ENCODE results near the gene CHADL.

The CHADL gene

DNA sequence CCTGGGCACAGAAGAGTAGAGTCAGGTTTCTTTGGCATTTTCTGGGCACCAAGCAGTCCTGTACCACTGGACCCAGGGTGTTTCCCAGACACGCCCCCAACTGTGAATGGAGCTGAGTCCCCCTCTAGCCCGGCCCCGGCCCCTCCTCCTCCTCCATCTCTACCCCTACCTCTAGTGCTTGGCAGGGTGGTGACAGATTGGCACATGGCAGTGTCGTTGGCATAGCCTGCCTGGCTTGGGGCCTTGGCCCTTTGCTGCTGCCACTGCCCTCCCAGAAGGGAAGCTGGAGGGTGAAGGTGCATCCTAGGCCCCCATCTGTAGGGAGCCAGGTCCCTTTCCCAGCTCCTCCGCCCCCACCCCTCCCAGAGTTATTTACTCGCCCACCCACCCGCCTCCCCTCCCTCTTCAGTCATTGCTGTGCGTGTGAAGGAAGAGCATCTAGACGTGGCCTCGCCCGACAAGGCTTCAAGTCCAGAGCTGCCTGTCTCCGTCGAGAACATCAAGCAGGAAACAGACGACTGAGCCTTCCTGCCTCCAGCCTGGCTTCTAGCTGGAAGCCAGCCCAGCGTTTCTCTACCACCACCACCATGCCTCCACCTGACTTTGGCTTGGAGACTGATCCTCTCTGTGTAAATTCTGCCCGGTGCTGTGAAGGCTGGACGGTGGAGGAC, 10.9 kb downstream of the CHADL start:
- peaks cover 29 to 42% of the 10 kb centered on the region in 2 donors for H3K36me3 Mint-ChIP-seq
- no peaks in the 10 kb centered on the region for H3K9me3 Mint-ChIP-seq
- DNase-seq = no peak
- no peak overlapping the region for H3K4me3 Mint-ChIP-seq
- H3K27ac Mint-ChIP-seq = no peak overlapping the region
- ATAC-seq (replicated peaks) = no peak
- H3K4me1 Mint-ChIP-seq = peaks cover 6 to 10% of the 10 kb centered on the region in 2 donors
- H3K27me3 Mint-ChIP-seq = no peaks in the 10 kb centered on the region

DNA sequence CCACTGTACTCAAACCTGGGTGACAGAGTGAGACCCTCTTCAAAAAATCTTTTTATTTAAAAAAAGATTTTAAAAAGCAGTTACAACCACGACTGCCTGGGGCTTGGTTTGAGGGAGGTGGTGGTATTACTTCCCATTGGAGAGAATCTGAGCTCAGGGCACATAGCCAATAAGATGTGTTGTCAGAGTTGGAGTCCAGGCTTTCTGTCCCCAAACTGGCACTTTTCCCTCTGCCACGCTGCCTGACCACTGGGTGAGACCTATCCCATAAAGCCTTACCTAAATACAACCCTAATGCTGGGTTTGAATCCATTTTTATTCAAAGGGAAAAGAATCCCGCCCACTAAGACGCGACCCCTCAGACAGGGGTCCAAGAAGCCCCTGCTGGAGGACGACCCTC, 11.5 kb downstream of the CHADL start:
- no peak for ATAC-seq (replicated peaks)
- Mint-ChIP-seq H3K4me3 (no peak overlapping the region), H3K27ac (no peak overlapping the region), H3K9me3 (no peaks in the 10 kb centered on the region), H3K4me1 (peaks cover 6 to 10% of the 10 kb centered on the region in 2 donors), H3K27me3 (no peaks in the 10 kb centered on the region), H3K36me3 (peaks cover 29 to 49% of the 10 kb centered on the region in 2 donors)
- no peak for DNase-seq

DNA sequence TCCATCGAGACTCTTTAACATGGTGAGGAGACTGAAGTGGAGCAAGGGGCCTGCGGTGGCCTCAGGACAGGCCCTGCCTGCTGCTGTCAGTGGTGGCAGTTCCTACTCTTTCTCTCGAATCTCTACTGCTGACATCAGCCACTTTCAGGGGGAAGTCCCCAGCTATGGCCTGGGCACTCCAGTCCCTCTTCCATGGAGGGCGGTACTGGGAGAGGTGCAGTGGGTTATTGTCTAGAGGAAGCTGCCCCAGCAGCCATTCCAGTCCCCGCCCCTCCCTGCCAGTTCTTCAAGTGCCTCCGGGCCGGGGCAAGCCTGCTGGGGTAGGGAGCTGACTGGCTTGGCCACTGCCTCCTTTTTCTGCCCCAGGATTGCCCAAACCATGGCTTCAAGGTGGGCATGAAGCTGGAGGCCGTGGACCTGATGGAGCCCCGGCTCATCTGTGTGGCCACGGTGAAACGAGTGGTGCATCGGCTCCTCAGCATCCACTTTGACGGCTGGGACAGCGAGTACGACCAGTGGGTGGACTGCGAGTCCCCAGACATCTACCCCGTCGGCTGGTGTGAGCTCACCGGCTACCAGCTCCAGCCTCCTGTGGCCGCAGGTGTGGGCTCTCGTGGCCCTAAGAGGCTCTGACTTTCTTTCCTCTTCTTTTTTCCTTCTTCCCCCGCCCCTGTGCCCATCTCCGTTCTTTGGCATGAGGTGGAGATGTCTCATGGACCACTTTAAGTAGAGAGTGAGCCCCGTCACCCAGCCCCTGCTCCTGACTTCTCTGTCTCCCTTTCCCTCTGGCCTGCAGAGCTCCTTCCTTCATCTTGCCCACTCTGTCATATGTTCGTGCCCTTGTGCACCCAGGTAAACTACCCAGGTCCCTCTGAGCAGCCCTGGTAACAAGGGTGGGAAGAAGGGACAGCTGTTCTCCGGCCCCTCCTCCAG, 13.7 kb downstream of the CHADL start:
- ATAC-seq (replicated peaks) = no peak
- Mint-ChIP-seq H3K9me3 (no peaks in the 10 kb centered on the region), H3K27ac (peak overlapping the region; percentile 21), H3K4me1 (peaks cover 4 to 5% of the 10 kb centered on the region in 2 donors), H3K4me3 (no peak overlapping the region), H3K27me3 (no peaks in the 10 kb centered on the region), H3K36me3 (peaks cover 39 to 53% of the 10 kb centered on the region in 2 donors)
- no peak for DNase-seq

GRCh38 chr22:41223535-41223934, 17.2 kb downstream of the CHADL start:
- H3K9me3 Mint-ChIP-seq = no peaks in the 10 kb centered on the region
- no peak overlapping the region for H3K27ac Mint-ChIP-seq
- no peak for ATAC-seq (replicated peaks)
- DNase-seq = no peak
- no peaks in the 10 kb centered on the region for H3K27me3 Mint-ChIP-seq
- peaks cover 0 to 4% of the 10 kb centered on the region in 2 donors for H3K4me1 Mint-ChIP-seq
- no peak overlapping the region for H3K4me3 Mint-ChIP-seq
- peaks cover 49 to 60% of the 10 kb centered on the region in 2 donors for H3K36me3 Mint-ChIP-seq

- DNase-seq (no peak), ATAC-seq (replicated peaks) (no peak)
- Mint-ChIP-seq H3K36me3 (peaks cover 48 to 56% of the 10 kb centered on the region in 2 donors), H3K9me3 (no peaks in the 10 kb centered on the region), H3K27ac (no peak overlapping the region), H3K4me1 (peaks cover 3 to 4% of the 10 kb centered on the region in 2 donors), H3K27me3 (no peaks in the 10 kb centered on the region), H3K4me3 (no peak overlapping the region)
Measured at GRCh38 chr22:41222846-41223507, 17.8 kb downstream of the CHADL start.

DNA sequence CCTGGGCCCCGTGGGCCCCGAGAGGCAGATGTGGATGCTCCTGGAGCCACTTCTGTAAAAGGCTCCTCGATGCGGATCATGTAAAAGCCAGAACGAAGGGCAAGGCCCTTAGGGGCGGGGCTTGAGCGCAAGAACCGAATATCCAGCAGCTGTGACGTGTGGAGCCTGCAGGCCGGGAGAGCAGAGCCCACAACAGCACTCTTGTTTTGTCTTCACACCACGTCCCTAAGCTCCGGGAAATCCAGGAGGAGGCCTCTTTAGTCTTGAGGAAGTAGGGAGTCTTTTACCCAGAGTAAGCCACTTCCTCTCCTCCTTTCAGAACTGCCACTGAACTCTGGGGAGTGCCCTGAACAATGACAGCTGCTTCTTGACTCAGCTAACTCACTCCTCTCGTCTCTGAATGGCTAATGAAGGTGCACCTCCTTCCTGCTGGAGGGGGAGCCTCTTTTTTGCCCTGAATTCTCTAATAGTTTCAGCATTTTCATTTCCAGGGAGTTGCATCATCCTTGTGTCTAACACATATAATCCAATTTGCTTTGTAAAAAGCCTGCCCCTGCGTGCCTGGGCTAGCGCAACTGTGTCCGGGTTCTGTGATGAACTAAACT, 23.1 kb downstream of the CHADL start:
- H3K4me3 Mint-ChIP-seq = peak overlapping the region; percentile 47 to 68
- H3K4me1 Mint-ChIP-seq = peaks cover 16 to 20% of the 10 kb centered on the region in 2 donors
- peaks cover 47 to 52% of the 10 kb centered on the region in 2 donors for H3K36me3 Mint-ChIP-seq
- no peaks in the 10 kb centered on the region for H3K27me3 Mint-ChIP-seq
- DNase-seq (peak; percentile 24), ATAC-seq (replicated peaks) (peak; percentile 95)
- H3K9me3 Mint-ChIP-seq = no peaks in the 10 kb centered on the region
- H3K27ac Mint-ChIP-seq = peak overlapping the region; percentile 80

- peaks cover 49 to 54% of the 10 kb centered on the region in 2 donors for H3K36me3 Mint-ChIP-seq
- peaks cover 16 to 20% of the 10 kb centered on the region in 2 donors for H3K4me1 Mint-ChIP-seq
- no peak overlapping the region for H3K4me3 Mint-ChIP-seq
- H3K27me3 Mint-ChIP-seq = no peaks in the 10 kb centered on the region
- ATAC-seq (replicated peaks) = no peak
- H3K9me3 Mint-ChIP-seq = no peaks in the 10 kb centered on the region
- H3K27ac Mint-ChIP-seq = no peak overlapping the region
- no peak for DNase-seq
Measured at GRCh38 chr22:41216984-41217383, 23.7 kb downstream of the CHADL start.

DNA sequence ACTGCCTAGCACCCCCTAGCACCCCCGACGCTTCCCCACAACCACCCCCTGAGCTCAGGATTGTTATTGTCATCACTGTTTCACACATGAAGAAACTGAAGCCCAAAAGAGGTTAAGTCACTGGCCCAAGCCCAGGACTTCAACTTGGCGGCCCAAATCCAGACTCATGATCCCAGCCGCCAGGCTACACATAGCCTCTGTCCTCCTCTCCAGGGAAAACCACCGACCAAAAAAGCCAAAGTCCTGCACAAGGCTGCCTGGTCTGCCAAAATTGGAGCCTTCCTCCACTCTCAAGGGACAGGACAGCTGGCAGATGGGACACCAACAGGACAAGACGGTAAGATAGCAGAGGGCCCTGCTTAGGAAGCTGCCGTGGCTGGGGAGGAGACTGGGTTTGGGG, 24.8 kb downstream of the CHADL start:
- no peaks in the 10 kb centered on the region for H3K27me3 Mint-ChIP-seq

GRCh38 chr22:41215409-41215808, 25.3 kb downstream of the CHADL start:
- H3K9me3 Mint-ChIP-seq = no peaks in the 10 kb centered on the region
- H3K36me3 Mint-ChIP-seq = peaks cover 48 to 49% of the 10 kb centered on the region in 2 donors
- no peak overlapping the region for H3K4me3 Mint-ChIP-seq
- H3K27ac Mint-ChIP-seq = no peak overlapping the region
- no peaks in the 10 kb centered on the region for H3K27me3 Mint-ChIP-seq
- no peak for DNase-seq
- H3K4me1 Mint-ChIP-seq = peaks cover 16 to 20% of the 10 kb centered on the region in 2 donors
- ATAC-seq (replicated peaks) = no peak

More for the DNA sequence above, 24.8 kb downstream of the CHADL start:
- no peak for DNase-seq
- Mint-ChIP-seq H3K4me1 (peaks cover 16 to 20% of the 10 kb centered on the region in 2 donors), H3K9me3 (no peaks in the 10 kb centered on the region), H3K36me3 (peaks cover 46 to 50% of the 10 kb centered on the region in 2 donors), H3K27ac (no peak overlapping the region), H3K4me3 (no peak overlapping the region)
- ATAC-seq (replicated peaks) = no peak

DNA sequence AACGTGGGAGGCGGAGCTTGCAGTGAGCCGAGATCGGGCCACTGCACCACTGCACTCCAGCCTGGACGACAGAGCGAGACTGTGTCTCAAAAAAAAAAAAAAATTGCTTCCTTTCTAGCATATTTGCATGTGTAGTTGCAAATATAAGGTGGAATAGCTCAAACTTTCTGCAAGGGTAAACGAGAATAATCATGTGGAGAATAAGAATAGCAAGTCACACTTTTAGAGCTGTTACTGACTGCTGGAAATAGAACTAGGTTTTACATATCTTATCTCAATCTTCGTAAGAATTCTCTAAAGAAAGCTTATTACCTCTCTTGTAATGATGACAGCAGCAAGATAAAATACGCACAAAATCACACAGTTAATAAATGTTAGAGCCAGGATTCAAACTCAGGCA, 34.0 kb downstream of the CHADL start:
- Mint-ChIP-seq H3K36me3 (peaks cover 15 to 21% of the 10 kb centered on the region in 2 donors), H3K9me3 (no peaks in the 10 kb centered on the region), H3K27ac (peak overlapping the region; percentile 42), H3K4me3 (peak overlapping the region; percentile 30 to 50), H3K27me3 (peaks cover 7 to 14% of the 10 kb centered on the region in 2 donors), H3K4me1 (peaks cover 11 to 37% of the 10 kb centered on the region in 2 donors)
- DNase-seq = no peak
- no peak for ATAC-seq (replicated peaks)

DNA sequence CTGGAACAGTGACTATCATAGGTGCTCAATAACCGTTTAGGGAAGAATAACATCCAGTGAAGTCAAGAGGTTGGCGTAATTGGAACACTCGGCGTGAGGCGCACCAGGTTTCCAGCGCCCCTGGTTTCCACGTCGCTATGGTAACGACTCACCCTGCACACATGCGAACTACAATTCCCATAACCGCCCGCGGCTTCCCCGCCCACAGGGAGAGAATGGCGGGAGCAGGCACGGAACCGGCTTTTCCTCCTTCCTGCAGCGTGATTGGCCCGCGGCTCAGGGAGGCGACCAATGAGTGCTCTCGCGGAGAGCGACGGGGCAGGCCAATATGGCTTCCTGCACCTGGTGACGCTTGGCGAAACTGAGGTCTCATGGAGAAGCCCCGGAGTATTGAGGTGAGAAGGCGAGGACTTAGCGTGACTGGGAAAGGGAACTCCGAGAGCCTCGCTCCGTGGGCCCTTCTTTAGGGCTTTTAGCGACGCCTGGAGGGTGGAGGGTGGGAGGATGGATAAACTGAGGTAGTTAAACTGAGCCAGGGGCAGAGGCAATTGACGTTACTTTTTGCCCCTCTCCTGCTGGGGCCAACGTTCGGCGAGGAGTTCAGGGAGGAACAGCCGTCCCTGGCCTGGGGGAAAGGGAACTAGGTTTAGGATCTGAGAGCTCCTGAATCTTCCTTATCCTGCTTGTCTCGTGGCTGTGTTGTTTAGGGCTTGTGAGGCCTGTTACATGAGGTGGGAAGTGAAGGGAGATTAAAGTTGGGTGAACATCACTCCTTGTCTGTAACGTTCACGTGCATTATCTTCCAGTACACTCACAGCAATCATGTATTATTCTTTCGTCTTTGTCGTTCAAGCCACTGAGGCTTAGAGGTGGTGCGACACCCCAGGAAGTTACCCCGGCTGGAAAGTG, 35.5 kb downstream of the CHADL start, which contains the start of gene L3MBTL2:
Gene L3MBTL2, plus strand, starts transcription at position 321 of the 909 bp plus-strand sequence. Its CDS starts 51 bp downstream, at position 372.
- peak; percentile 99 to 100 for ATAC-seq (replicated peaks)
- Mint-ChIP-seq H3K27me3 (peaks cover 7 to 14% of the 10 kb centered on the region in 2 donors), H3K36me3 (peaks cover 7 to 16% of the 10 kb centered on the region in 2 donors), H3K27ac (peak within 1 kb of the TSS; percentile 96), H3K4me1 (peaks cover 11 to 37% of the 10 kb centered on the region in 2 donors), H3K4me3 (peak within 1 kb of the TSS; percentile 87 to 88), H3K9me3 (no peaks in the 10 kb centered on the region)
- DNase-seq = peak; percentile 97

DNA sequence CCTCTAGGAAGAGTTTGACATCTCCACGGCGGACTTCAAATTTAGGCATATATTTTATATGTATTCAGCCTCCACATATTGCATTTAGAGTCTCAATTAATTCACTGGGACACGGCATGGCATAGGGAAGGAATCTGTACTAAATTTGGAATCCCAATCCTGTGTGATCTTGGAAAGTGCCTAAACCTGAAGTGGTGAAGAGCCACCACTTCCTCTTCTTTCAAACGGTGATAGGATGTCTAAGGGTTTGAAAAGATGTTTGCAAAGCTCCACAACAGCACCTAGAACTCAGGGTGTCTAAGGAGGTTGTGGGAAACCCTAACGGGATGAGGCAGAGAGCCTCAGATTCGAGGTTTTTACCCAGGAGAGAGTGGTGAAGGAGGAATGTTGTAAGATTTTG, 36.7 kb downstream of the CHADL start:
- H3K27ac Mint-ChIP-seq = no peak overlapping the region
- H3K4me3 Mint-ChIP-seq = no peak overlapping the region
- no peaks in the 10 kb centered on the region for H3K9me3 Mint-ChIP-seq
- peaks cover 12 to 14% of the 10 kb centered on the region in 2 donors for H3K27me3 Mint-ChIP-seq
- ATAC-seq (replicated peaks) = no peak
- no peak for DNase-seq
- peaks cover 0 to 10% of the 10 kb centered on the region in 2 donors for H3K36me3 Mint-ChIP-seq
- H3K4me1 Mint-ChIP-seq = peaks cover 13 to 37% of the 10 kb centered on the region in 2 donors

- H3K27ac Mint-ChIP-seq = no peak overlapping the region
- no peaks in the 10 kb centered on the region for H3K9me3 Mint-ChIP-seq
- H3K27me3 Mint-ChIP-seq = peaks cover 12 to 14% of the 10 kb centered on the region in 2 donors
- no peak overlapping the region for H3K4me3 Mint-ChIP-seq
- peaks cover 0 to 5% of the 10 kb centered on the region in 2 donors for H3K36me3 Mint-ChIP-seq
- H3K4me1 Mint-ChIP-seq = peaks cover 18 to 42% of the 10 kb centered on the region in 2 donors
- DNase-seq (no peak), ATAC-seq (replicated peaks) (no peak)
Measured at GRCh38 chr22:41203118-41203517, 37.6 kb downstream of the CHADL start.
